Fibroblast of skin of right biceps (primary cell): ENCODE results near the gene TSEN34.
"Not testable (repeated sequence)": the region's sequence is repeated elsewhere in the genome, so short reads cannot be mapped to it uniquely, and the experiment has no call there.

Source experiments
- DNase-seq: peaks from one replicate; pipeline ENCODE4 v3.0.0-alpha.2; 2013

TSEN34 gene

GRCh38 chr19:54189145-54189734 lies 1.9 kb upstream of the TSEN34 start, which contains the start of gene MBOAT7:
TSS of gene MBOAT7 (minus strand) at chr19:54189580. CDS start at chr19:54188508, 1,072 bp downstream.
- DNase-seq, result no peak

DNA sequence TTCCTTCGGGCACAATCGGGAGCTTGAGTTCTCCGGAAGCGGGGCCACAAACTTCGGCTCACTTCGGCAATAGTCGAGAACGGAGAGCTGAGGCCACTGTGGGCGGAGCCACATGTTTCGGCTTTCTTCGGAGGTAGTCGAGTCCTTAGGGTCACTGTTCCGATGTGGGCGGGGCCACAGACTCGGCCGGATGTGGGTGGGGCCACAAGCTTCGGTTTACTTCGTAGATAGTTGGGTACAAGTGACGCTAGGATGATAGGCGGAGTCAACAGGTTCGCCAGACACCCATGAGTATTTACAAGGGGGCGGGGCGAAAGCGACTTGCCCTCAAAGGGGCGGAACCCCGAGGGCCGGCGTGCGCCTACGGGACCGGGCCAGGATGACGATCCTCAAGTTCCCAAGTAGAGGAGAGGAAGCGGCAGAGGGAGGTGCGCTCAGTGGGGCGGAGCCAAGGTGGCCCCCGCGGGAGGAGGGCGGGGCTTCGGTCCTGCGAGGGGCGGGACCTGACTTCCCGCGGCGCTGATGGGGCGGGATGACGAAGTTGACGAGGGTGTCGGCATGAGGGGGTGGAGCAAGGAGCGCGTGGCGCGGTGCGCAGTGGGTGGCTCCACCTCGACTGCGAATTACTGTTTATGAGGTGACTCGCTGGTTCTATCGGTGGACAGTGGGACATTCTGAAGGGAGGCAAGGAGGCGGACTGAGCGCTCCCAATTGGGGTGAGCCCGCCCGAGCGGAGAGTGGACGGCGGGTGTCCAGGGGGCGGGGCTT lies 1.2 kb upstream of the TSEN34 start:
- peak; percentile 100 for DNase-seq

DNA sequence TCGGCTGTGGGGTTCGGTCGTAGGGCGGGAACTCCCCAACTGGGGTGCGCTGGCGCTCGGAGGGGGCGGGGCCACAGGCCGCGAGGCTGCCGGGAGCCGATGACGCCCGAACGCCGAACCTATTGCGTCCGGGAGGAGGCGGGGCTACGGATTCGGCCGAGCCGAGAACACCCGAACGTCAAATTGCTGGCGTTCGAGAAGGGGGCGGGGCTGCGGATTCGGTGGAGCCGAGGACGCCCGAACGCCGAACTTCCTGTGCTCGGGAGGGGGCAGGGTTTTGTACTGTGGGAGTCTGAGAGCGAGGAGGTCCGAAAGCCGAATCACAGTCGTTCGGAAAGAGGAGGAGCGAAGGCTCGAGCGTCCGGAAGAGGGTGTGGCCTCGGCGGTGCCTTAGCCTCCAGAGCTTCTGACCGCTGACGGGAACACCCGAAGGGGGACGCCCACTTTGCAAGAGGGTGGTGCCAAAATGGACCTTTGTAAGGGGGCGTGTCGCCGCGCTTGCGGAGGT lies 551 bp upstream of the TSEN34 start:
- DNase-seq, result peak; percentile 99

DNA sequence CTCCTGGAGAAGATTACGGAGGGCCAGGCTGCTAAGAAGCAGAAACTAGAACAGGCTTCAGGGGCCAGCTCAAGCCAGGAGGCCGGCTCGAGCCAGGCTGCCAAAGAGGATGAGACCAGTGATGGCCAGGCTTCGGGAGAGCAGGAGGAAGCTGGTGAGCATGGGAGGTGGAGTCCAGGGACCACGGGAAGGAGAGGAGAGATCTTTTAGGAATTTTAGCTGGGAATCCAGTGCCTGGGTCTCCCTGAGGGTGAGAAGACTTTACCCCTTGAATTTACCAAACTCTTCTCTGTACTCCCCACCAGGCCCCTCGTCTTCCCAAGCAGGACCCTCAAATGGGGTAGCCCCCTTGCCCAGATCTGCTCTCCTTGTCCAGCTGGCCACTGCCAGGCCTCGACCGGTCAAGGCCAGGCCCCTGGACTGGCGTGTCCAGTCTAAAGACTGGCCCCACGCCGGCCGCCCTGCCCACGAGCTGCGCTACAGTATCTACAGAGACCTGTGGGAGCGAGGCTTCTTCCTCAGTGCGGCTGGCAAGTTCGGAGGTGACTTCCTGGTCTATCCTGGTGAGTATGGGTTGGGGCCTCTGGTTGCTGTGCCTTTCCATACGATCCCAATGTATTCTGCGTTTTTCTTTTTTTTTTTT lies 824 bp downstream of the TSEN34 start:
- no peak for DNase-seq

- DNase-seq, result no peak
Observed at GRCh38 chr19:54193011-54193410, 1.9 kb downstream of the TSEN34 start.

- DNase-seq, result not testable (repeated sequence)
Observed at GRCh38 chr19:54194463-54194862, 3.4 kb downstream of the TSEN34 start.

DNA sequence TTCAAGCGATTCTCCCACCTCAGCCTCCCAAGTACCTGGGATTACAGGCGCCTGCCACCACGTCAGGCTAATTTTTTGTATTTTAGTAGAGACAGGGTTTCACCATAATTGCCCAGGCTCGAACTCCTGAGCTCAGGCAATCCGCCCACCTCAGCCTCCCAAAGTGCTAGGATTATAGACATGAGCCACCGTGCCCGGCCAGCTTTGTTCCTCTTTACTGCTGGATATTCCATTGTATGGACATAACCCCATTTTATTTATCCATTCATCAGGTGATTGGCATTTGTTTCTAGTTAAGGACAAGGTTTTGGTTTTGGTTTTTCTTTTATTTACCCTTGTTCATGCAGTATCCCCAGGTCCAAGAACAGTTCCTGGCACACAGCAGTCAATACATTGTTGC lies 5.4 kb downstream of the TSEN34 start:
- DNase-seq, result no peak

DNA sequence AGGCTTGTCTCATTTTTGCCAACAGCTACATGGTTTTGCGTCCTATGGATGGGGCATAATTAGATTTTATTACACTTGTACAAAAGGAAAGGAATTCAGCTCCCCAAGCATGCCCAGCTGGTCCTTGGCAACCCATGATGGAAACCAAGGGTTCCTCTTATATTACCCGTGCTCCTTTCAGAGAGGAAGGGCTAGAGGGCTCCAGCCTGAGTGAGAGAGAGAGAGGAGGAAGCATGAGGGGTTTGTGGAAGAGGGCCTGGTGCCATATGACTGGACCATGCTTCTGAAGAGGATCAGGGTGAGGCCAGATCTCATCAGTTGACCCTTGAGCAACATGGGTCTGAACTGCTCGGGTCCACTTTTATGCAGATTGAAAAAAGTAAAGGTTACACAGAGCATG lies 6.0 kb downstream of the TSEN34 start:
- no peak for DNase-seq

DNA sequence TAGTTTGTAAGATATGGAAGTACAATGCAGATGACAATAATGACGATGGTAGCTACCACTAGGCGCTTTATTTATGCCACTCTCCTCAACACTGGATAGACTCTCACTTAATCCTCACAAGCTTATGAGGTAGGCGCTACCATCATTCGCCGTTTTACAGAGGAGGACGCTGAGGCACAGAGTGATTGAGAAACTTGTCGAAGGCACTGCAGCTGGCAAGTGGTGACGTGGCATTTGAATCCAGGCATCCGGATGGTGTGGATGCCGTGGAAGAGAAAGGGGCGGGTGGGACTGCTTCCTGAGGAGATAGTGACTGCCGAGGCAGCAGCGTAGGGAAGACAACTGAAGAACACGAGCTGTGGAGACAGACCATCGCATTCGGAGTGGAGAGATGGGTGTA lies 8.3 kb downstream of the TSEN34 start:
- no peak for DNase-seq

DNA sequence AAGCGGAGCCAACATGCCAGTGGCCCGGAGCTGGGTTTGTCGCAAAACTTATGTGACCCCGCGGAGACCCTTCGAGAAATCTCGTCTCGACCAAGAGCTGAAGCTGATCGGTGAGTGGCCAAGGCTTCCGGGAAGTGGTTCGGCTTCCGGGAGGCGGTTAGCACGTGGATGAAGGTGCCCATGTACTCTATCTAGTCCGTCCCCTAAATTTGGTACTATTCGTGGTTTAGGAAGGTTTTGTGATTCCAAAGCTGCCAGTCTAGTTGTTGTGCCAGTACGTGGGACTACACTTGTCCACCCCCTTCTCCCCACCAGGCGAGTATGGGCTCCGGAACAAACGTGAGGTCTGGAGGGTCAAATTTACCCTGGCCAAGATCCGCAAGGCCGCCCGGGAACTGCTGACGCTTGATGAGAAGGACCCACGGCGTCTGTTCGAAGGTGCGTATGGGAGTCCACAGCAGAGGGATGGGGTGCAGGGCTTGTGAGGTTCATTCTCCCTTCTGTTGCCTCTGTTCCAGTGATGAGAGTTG lies 10.1 kb downstream of the TSEN34 start:
- DNase-seq, result no peak

GRCh38 chr19:54201980-54202379 lies 10.9 kb downstream of the TSEN34 start:
- DNase-seq, result no peak

- DNase-seq, result no peak
Observed at GRCh38 chr19:54203151-54203611, 12.1 kb downstream of the TSEN34 start.

- DNase-seq, result no peak
Observed at GRCh38 chr19:54204767-54205468, 13.8 kb downstream of the TSEN34 start.

DNA sequence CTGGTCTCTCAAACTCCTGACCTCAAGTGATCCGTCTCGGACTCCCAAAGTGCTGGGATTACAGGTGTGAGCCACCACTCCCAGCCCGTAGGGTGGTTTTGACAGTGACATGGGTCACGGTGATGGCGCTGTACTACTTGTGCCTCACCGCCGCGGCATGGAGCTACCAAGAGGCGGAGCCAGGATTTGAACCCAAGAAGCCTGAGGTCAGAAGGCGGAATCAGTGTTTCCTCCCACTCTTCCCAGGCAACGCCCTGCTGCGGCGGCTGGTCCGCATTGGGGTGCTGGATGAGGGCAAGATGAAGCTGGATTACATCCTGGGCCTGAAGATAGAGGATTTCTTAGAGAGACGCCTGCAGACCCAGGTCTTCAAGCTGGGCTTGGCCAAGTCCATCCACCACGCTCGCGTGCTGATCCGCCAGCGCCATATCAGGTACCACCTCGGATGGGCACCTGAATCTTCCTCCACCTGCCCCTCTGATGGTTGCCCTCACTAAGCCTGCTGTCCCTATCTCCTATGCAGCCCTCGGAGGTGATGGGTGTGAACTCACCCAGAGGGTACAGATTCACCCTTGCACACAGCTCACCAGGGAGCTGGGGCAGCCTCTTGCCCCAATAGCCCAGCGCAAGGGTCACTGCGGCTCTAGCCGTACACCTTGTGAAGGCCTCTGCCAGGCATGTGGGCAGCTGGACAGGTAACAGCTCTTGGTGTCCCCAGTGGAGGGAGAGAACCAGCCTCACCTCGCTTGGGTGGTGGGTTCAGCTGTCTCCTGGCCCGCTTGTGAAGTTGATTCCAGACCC lies 15.1 kb downstream of the TSEN34 start:
- no peak for DNase-seq

DNA sequence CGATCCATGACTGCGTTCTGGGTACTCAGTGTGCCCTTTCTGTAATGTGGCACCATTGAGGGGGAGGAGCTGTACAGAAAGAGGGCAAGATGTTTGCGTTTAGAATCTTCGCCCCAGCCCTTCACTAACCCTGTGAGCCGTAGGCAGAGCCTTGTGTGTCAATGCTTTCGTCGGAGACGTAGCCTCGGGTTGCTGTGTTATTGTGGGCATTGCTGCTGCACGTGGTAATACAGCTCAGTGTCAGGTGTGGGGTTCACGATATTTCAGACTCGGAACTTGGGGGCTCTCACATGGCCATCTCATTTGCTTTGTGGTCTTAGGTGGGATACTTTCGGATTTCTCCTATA lies 15.7 kb downstream of the TSEN34 start:
- no peak for DNase-seq

GRCh38 chr19:54207193-54207592 lies 16.1 kb downstream of the TSEN34 start:
- DNase-seq, result not testable (repeated sequence)

- no peak for DNase-seq
Observed at GRCh38 chr19:54207676-54207982, 16.5 kb downstream of the TSEN34 start.

- peak; percentile 44 for DNase-seq
Observed at GRCh38 chr19:54207983-54208783, 17.1 kb downstream of the TSEN34 start.

- peak; percentile 22 for DNase-seq
Observed at GRCh38 chr19:54208784-54209057, 17.6 kb downstream of the TSEN34 start.

GRCh38 chr19:54209058-54209810 lies 18.1 kb downstream of the TSEN34 start:
- peak; percentile 13 for DNase-seq
